T-helper 2 cell treated with Interferon-gamma antibody and Interleukin-4, amounts not matched to agents 5 μg/mL and 100 μg/mL, for 36 hours (primary cell): ENCODE data around the gene PRSS16.
"Not testable (repeated sequence)": the region's sequence is repeated elsewhere in the genome, so short reads cannot be mapped to it uniquely, and the experiment has no call there.

Experiments used
- DNase-seq: peaks from one replicate; pipeline ENCODE4 v3.0.0; 2021; ENCODE audit warnings: low spot score
- H3K27ac Mint-ChIP-seq: one replicate; pipeline ENCODE4 v1.8.0; 2021; ENCODE audit warnings: mild to moderate bottlenecking, mixed read lengths
- H3K27me3 Mint-ChIP-seq: one replicate; pipeline ENCODE4 v1.8.0; 2021; ENCODE audit warnings: low read depth, mixed read lengths
- H3K36me3 Mint-ChIP-seq: one replicate; pipeline ENCODE4 v1.8.0; 2021; ENCODE audit warnings: low read depth, mixed read lengths
- H3K4me1 Mint-ChIP-seq: one replicate; pipeline ENCODE4 v1.8.0; 2021; ENCODE audit warnings: low read depth, mixed read lengths
- H3K4me3 Mint-ChIP-seq: one replicate; pipeline ENCODE4 v1.8.0; 2022; ENCODE audit warnings: mild to moderate bottlenecking, moderate library complexity, mixed read lengths
- H3K9me3 Mint-ChIP-seq: one replicate; pipeline ENCODE4 v1.8.0; 2021; ENCODE audit warnings: mixed read lengths

The PRSS16 gene

GRCh38 chr6:27260369-27260768 is 12.9 kb downstream of the PRSS16 start:
- Mint-ChIP-seq H3K27me3 (peaks cover 58% of the 10 kb centered on the region), H3K27ac (no peak overlapping the region), H3K4me1 (peaks cover 2% of the 10 kb centered on the region), H3K36me3 (no peaks in the 10 kb centered on the region), H3K4me3 (no peak overlapping the region), H3K9me3 (no peaks in the 10 kb centered on the region)
- DNase-seq, result no peak

GRCh38 chr6:27260836-27261375 is 13.4 kb downstream of the PRSS16 start:
- no peak overlapping the region for H3K27ac Mint-ChIP-seq
- peaks cover 53% of the 10 kb centered on the region for H3K27me3 Mint-ChIP-seq
- H3K4me3 Mint-ChIP-seq, result no peak overlapping the region
- H3K4me1 Mint-ChIP-seq, result peaks cover 2% of the 10 kb centered on the region
- no peak for DNase-seq
- no peaks in the 10 kb centered on the region for H3K9me3 Mint-ChIP-seq
- no peaks in the 10 kb centered on the region for H3K36me3 Mint-ChIP-seq

- Mint-ChIP-seq H3K4me3 (no peak overlapping the region), H3K27me3 (peaks cover 51% of the 10 kb centered on the region), H3K36me3 (peaks cover 3% of the 10 kb centered on the region), H3K4me1 (peaks cover 5% of the 10 kb centered on the region), H3K27ac (no peak overlapping the region), H3K9me3 (no peaks in the 10 kb centered on the region)
- no peak for DNase-seq
These were observed 16.4 kb downstream of the PRSS16 start for GRCh38 chr6:27263886-27264285.

GRCh38 chr6:27267003-27267402 is 19.5 kb downstream of the PRSS16 start:
- H3K36me3 Mint-ChIP-seq, H3K4me1 Mint-ChIP-seq, H3K9me3 Mint-ChIP-seq, H3K27ac Mint-ChIP-seq, DNase-seq, H3K4me3 Mint-ChIP-seq: not testable (repeated sequence)
- H3K27me3 Mint-ChIP-seq, result peaks cover 44% of the 10 kb centered on the region

GRCh38 chr6:27267857-27268434 is 20.4 kb downstream of the PRSS16 start:
- peak overlapping the region; percentile 1 for H3K4me3 Mint-ChIP-seq
- H3K9me3 Mint-ChIP-seq, result no peaks in the 10 kb centered on the region
- no peak for DNase-seq
- no peak overlapping the region for H3K27ac Mint-ChIP-seq
- H3K36me3 Mint-ChIP-seq, result peaks cover 3% of the 10 kb centered on the region
- peaks cover 42% of the 10 kb centered on the region for H3K27me3 Mint-ChIP-seq
- peaks cover 3% of the 10 kb centered on the region for H3K4me1 Mint-ChIP-seq

- H3K9me3 Mint-ChIP-seq, result no peaks in the 10 kb centered on the region
- H3K36me3 Mint-ChIP-seq, result peaks cover 3% of the 10 kb centered on the region
- peaks cover 42% of the 10 kb centered on the region for H3K27me3 Mint-ChIP-seq
- no peak for DNase-seq
- H3K27ac Mint-ChIP-seq, result no peak overlapping the region
- peaks cover 3% of the 10 kb centered on the region for H3K4me1 Mint-ChIP-seq
- no peak overlapping the region for H3K4me3 Mint-ChIP-seq
These were observed 21.3 kb downstream of the PRSS16 start for GRCh38 chr6:27268803-27269202.

- peaks cover 6% of the 10 kb centered on the region for H3K9me3 Mint-ChIP-seq
- no peak for DNase-seq
- no peak overlapping the region for H3K4me3 Mint-ChIP-seq
- H3K27ac Mint-ChIP-seq, result no peak overlapping the region
- no peaks in the 10 kb centered on the region for H3K36me3 Mint-ChIP-seq
- peaks cover 59% of the 10 kb centered on the region for H3K27me3 Mint-ChIP-seq
- H3K4me1 Mint-ChIP-seq, result no peaks in the 10 kb centered on the region
These were observed 26.3 kb downstream of the PRSS16 start for GRCh38 chr6:27273783-27274182.

- H3K9me3 Mint-ChIP-seq, result peaks cover 9% of the 10 kb centered on the region
- no peak overlapping the region for H3K27ac Mint-ChIP-seq
- H3K4me1 Mint-ChIP-seq, result peaks cover 8% of the 10 kb centered on the region
- peaks cover 2% of the 10 kb centered on the region for H3K36me3 Mint-ChIP-seq
- peaks cover 59% of the 10 kb centered on the region for H3K27me3 Mint-ChIP-seq
- no peak for DNase-seq
- H3K4me3 Mint-ChIP-seq, result no peak overlapping the region
These were observed 27.8 kb downstream of the PRSS16 start for GRCh38 chr6:27275025-27275956.

GRCh38 chr6:27279513-27280063 is 32.1 kb downstream of the PRSS16 start:
- Mint-ChIP-seq H3K4me1 (peaks cover 16% of the 10 kb centered on the region), H3K27me3 (peaks cover 81% of the 10 kb centered on the region), H3K9me3 (peaks cover 30% of the 10 kb centered on the region), H3K36me3 (peaks cover 9% of the 10 kb centered on the region), H3K27ac (peak overlapping the region; percentile 55), H3K4me3 (peak overlapping the region; percentile 77)
- DNase-seq, result no peak

GRCh38 chr6:27280064-27280539 is 32.6 kb downstream of the PRSS16 start:
- peak; percentile 16 for DNase-seq
- peaks cover 16% of the 10 kb centered on the region for H3K4me1 Mint-ChIP-seq
- peaks cover 9% of the 10 kb centered on the region for H3K36me3 Mint-ChIP-seq
- H3K27ac Mint-ChIP-seq, result peak overlapping the region; percentile 8
- H3K9me3 Mint-ChIP-seq, result peaks cover 34% of the 10 kb centered on the region
- H3K4me3 Mint-ChIP-seq, result peak overlapping the region; percentile 77
- H3K27me3 Mint-ChIP-seq, result peaks cover 82% of the 10 kb centered on the region

GRCh38 chr6:27280540-27281000 is 33.1 kb downstream of the PRSS16 start:
- Mint-ChIP-seq H3K4me3 (peak overlapping the region; percentile 77), H3K9me3 (peaks cover 34% of the 10 kb centered on the region), H3K36me3 (peaks cover 9% of the 10 kb centered on the region), H3K4me1 (peaks cover 16% of the 10 kb centered on the region), H3K27ac (peak overlapping the region; percentile 1), H3K27me3 (peaks cover 82% of the 10 kb centered on the region)
- DNase-seq, result no peak

GRCh38 chr6:27281105-27281539 is 33.6 kb downstream of the PRSS16 start:
- Mint-ChIP-seq H3K27me3 (peaks cover 82% of the 10 kb centered on the region), H3K4me3 (no peak overlapping the region), H3K36me3 (peaks cover 9% of the 10 kb centered on the region), H3K27ac (no peak overlapping the region), H3K9me3 (peaks cover 33% of the 10 kb centered on the region), H3K4me1 (peaks cover 16% of the 10 kb centered on the region)
- no peak for DNase-seq

- no peak overlapping the region for H3K4me3 Mint-ChIP-seq
- H3K4me1 Mint-ChIP-seq, result peaks cover 16% of the 10 kb centered on the region
- peaks cover 32% of the 10 kb centered on the region for H3K9me3 Mint-ChIP-seq
- no peak overlapping the region for H3K27ac Mint-ChIP-seq
- H3K27me3 Mint-ChIP-seq, result peaks cover 82% of the 10 kb centered on the region
- no peak for DNase-seq
- H3K36me3 Mint-ChIP-seq, result peaks cover 9% of the 10 kb centered on the region
These were observed 34.1 kb downstream of the PRSS16 start for GRCh38 chr6:27281569-27281968.

- H3K4me1 Mint-ChIP-seq, result peaks cover 17% of the 10 kb centered on the region
- peaks cover 91% of the 10 kb centered on the region for H3K27me3 Mint-ChIP-seq
- H3K4me3 Mint-ChIP-seq, result peak overlapping the region; percentile 40
- no peak for DNase-seq
- H3K27ac Mint-ChIP-seq, result peak overlapping the region; percentile 67
- H3K36me3 Mint-ChIP-seq, result peaks cover 9% of the 10 kb centered on the region
- peaks cover 32% of the 10 kb centered on the region for H3K9me3 Mint-ChIP-seq
These were observed 35.8 kb downstream of the PRSS16 start for GRCh38 chr6:27283279-27283678.
